ENCODE measurements around the gene IMP4. TPM values are rescaled to one million over a fixed set of nuclear protein-coding genes. Genes with fewer than 3 reads are reported as not detected.

The IMP4 gene
- total RNA-seq, 4 donors from 2014 or later = 69.5 to 98.6 (median 94.4) TPM

GRCh38 chr2:130380096-130380934, 37.6 kb downstream of the IMP4 start:
- H3K4me1 ChIP-seq = no peaks in the 10 kb centered on the region

GRCh38 chr2:130381145-130381544, 38.4 kb downstream of the IMP4 start:
- 79 to 86% methylated on average over 4 of the region's 4 CpGs for WGBS, 2 donors
- Histone ChIP-seq H3K9me3 (no peaks in the 10 kb centered on the region), H3K36me3 (no peaks in the 10 kb centered on the region), H3K27ac (no peak overlapping the region), H3K4me3 (replicated peaks in 1 of 3) (no peak overlapping the region), H3K4me1 (no peaks in the 10 kb centered on the region), H3K27me3 (no peaks in the 10 kb centered on the region)
- TF ChIP-seq CTCF (IDR thresholded peaks at IDR 0.05) (no peak), POLR2A (IDR thresholded peaks at IDR 0.05) (no peak)
- intact Hi-C loops (cut with DNase I) = no loop called here
- DNase-seq = no peak

More at GRCh38 chr2:130380096-130380934, 37.6 kb downstream of the IMP4 start:
- intact Hi-C loops (cut with DNase I) = no loop called here
- H3K9me3 ChIP-seq = no peaks in the 10 kb centered on the region
- WGBS, 2 donors = 89 to 93% methylated on average over 11 of the region's 11 CpGs
- H3K4me3 ChIP-seq (replicated peaks in 1 of 3) = no peak overlapping the region
- no peak for TF ChIP-seq CTCF (IDR thresholded peaks at IDR 0.05)
- TF ChIP-seq POLR2A (IDR thresholded peaks at IDR 0.05) = no peak
- no peaks in the 10 kb centered on the region for H3K36me3 ChIP-seq
- H3K27ac ChIP-seq = no peak overlapping the region
- DNase-seq = no peak
- H3K27me3 ChIP-seq = no peaks in the 10 kb centered on the region

DNA sequence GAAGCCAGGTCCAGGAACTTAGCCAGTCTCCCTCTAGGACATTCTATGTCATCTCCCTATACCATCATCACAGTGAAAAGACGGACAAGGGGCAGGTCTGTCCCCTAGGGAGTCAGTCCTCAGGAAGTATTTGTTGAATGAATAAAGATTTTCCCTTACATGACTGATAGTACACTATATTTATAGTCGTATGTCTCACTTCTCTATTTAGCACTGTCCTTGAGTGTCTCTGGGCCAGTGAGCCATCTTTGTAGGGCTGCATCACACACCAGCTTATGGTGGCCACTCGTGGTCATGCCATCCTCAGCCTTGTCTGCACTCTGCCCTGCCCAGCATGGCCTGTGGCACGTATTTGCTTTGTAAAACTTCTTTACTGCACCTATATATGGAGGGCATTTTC, 38.9 kb downstream of the IMP4 start:
- Histone ChIP-seq H3K27me3 (no peaks in the 10 kb centered on the region), H3K4me1 (peaks cover 0 to 4% of the 10 kb centered on the region in 2 donors), H3K36me3 (no peaks in the 10 kb centered on the region), H3K4me3 (replicated peaks in 1 of 3) (no peak overlapping the region), H3K9me3 (no peaks in the 10 kb centered on the region), H3K27ac (no peak overlapping the region)
- 86 to 87% methylated on average over 4 of the region's 4 CpGs for WGBS, 2 donors
- DNase-seq = no peak
- TF ChIP-seq POLR2A (IDR thresholded peaks at IDR 0.05) (no peak), CTCF (IDR thresholded peaks at IDR 0.05) (no peak)
- intact Hi-C loops (cut with DNase I) = no loop called here

- Histone ChIP-seq H3K4me1 (peaks cover 0 to 5% of the 10 kb centered on the region in 2 donors), H3K9me3 (no peaks in the 10 kb centered on the region), H3K27ac (no peak overlapping the region), H3K4me3 (replicated peaks in 1 of 3) (no peak overlapping the region), H3K27me3 (no peaks in the 10 kb centered on the region), H3K36me3 (no peaks in the 10 kb centered on the region)
- intact Hi-C loops (cut with DNase I) = no loop called here
- 96 to 97% methylated on average over 8 of the region's 8 CpGs for WGBS, 2 donors
- TF ChIP-seq POLR2A (IDR thresholded peaks at IDR 0.05) = no peak
- no peak for TF ChIP-seq CTCF (IDR thresholded peaks at IDR 0.05)
- DNase-seq = no peak
These were observed 39.7 kb downstream of the IMP4 start for GRCh38 chr2:130382313-130382917.

DNA sequence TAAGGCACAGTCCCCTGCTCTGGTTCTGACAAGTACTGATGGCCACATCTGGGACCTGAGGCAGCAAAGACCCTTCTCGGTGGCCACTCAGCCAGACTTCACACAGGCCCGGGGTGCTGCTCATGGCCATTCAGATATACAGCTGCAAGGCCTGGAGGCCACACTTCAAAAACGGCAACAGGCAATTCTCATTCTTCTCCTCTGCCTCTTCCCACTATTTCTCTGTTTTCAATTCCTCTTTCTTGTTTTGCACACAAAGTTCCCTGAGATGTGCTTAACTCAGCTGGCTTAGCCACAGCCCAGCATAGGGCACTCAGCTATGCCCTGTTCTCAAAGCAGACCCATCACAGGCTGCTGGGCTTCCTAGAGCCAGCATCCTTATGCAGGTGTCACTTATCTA, 43.0 kb downstream of the IMP4 start:
- Histone ChIP-seq H3K27me3 (no peaks in the 10 kb centered on the region), H3K4me3 (replicated peaks in 1 of 3) (no peak overlapping the region), H3K27ac (no peak overlapping the region), H3K9me3 (no peaks in the 10 kb centered on the region), H3K4me1 (peaks cover 3 to 14% of the 10 kb centered on the region in 2 donors), H3K36me3 (no peaks in the 10 kb centered on the region)
- TF ChIP-seq CTCF (IDR thresholded peaks at IDR 0.05) = no peak
- no peak for TF ChIP-seq POLR2A (IDR thresholded peaks at IDR 0.05)
- 94 to 98% methylated on average over 3 of the region's 3 CpGs for WGBS, 2 donors
- DNase-seq = no peak
- intact Hi-C loops (cut with DNase I) = no loop called here
